ENCODE measurements around the gene AKAP6. TPM values are rescaled to one million over a fixed set of nuclear protein-coding genes. Genes with fewer than 3 reads are reported as not detected.

Gene AKAP6
- total and polyA plus RNA-seq, 12 donors, result 0.71 to 24.7 (median 8.1) TPM

- Histone ChIP-seq H3K4me1 (replicated peaks in 1 of 2) (no peaks in the 10 kb centered on the region), H3K4me3 (no peak overlapping the region), H3K9me3 (replicated peaks in 1 of 3) (no peaks in the 10 kb centered on the region), H3K27ac (no peak overlapping the region), H3K36me3 (replicated peaks in 1 of 2) (no peaks in the 10 kb centered on the region), H3K27me3 (no peaks in the 10 kb centered on the region)
- intact Hi-C loops (cut with DNase I), result no loop called here
- TF ChIP-seq CTCF (IDR thresholded peaks at IDR 0.05) (no peak), POLR2A (IDR thresholded peaks at IDR 0.05) (no peak)
- WGBS, 4 donors, result 78 to 90% (median 86%) methylated on average over 3 of the region's 3 CpGs
- DNase-seq, result no peak
Measured at GRCh38 chr14:32306549-32306948, 22.5 kb upstream of the AKAP6 start.

- no peaks in the 10 kb centered on the region for H3K36me3 ChIP-seq (replicated peaks in 1 of 2)
- H3K9me3 ChIP-seq (replicated peaks in 1 of 3), result no peaks in the 10 kb centered on the region
- H3K27ac ChIP-seq, result no peak overlapping the region
- no peaks in the 10 kb centered on the region for H3K4me1 ChIP-seq (replicated peaks in 1 of 2)
- no peaks in the 10 kb centered on the region for H3K27me3 ChIP-seq
- no peak for DNase-seq
- no peak overlapping the region for H3K4me3 ChIP-seq
- intact Hi-C loops (cut with DNase I), result no loop called here
- WGBS, 4 donors, result 89 to 93% (median 90%) methylated on average over 3 of the region's 3 CpGs
- TF ChIP-seq POLR2A (IDR thresholded peaks at IDR 0.05) (no peak), CTCF (IDR thresholded peaks at IDR 0.05) (no peak)
Measured at GRCh38 chr14:32307881-32308582, 21.1 kb upstream of the AKAP6 start.

GRCh38 chr14:32310876-32311275 lies 18.2 kb upstream of the AKAP6 start:
- no peak for TF ChIP-seq CTCF (IDR thresholded peaks at IDR 0.05)
- no peak for TF ChIP-seq POLR2A (IDR thresholded peaks at IDR 0.05)
- H3K4me3 ChIP-seq, result no peak overlapping the region
- H3K36me3 ChIP-seq (replicated peaks in 1 of 2), result no peaks in the 10 kb centered on the region
- no peak for DNase-seq
- H3K27ac ChIP-seq, result no peak overlapping the region
- H3K9me3 ChIP-seq (replicated peaks in 1 of 3), result no peaks in the 10 kb centered on the region
- H3K27me3 ChIP-seq, result no peaks in the 10 kb centered on the region
- intact Hi-C loops (cut with DNase I), result no loop called here
- H3K4me1 ChIP-seq (replicated peaks in 1 of 2), result no peaks in the 10 kb centered on the region

- TF ChIP-seq POLR2A (IDR thresholded peaks at IDR 0.05) (no peak), CTCF (IDR thresholded peaks at IDR 0.05) (no peak)
- no peak for DNase-seq
- Histone ChIP-seq H3K4me3 (no peak overlapping the region), H3K9me3 (replicated peaks in 1 of 3) (no peaks in the 10 kb centered on the region), H3K27me3 (no peaks in the 10 kb centered on the region), H3K27ac (no peak overlapping the region), H3K4me1 (replicated peaks in 1 of 2) (no peaks in the 10 kb centered on the region), H3K36me3 (replicated peaks in 1 of 2) (no peaks in the 10 kb centered on the region)
- 70 to 79% (median 76%) methylated on average over 3 of the region's 3 CpGs for WGBS, 4 donors
- intact Hi-C loops (cut with DNase I), result no loop called here
Measured at GRCh38 chr14:32311294-32312009, 17.6 kb upstream of the AKAP6 start.

All from adrenal gland (tissue), 12 donors.